ENCODE data around the gene C6orf89.

DNA sequence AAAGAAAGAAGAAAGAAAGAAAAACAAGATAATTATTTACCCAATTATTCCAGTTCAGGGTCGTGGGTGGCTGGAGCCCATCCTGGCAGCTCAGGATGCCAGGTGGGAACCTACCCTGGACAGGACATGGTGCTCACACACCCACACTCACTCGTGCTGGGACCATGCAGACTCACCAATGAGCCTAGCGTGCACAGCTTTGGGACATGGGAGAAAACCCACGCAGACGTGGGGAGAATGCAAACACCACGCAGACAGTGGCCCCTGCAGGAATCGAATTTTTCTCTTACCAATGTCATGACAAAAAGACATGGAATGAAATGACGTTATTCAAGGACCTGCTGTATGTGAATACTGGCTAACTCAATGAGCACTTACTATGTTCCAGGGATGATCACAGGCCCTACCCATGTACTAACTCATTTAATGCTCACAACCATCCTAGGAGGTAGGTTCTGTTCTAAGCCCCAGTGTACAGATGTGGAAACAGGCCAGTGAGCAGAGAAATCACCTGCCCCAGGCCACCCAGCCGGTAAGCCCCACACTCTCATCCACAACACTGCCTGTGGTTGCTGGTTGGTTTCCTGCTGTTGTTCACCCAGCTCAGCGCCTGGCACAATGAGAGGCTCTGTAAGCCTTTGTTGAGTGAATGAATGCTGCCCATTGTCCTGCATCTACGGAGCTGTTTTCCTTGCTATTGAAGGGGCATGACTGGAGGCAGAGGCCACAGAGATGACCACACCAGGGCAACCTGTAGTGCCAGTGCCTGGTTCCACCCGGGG lies 62.0 kb downstream of the C6orf89 start:
- TF ChIP-seq, protein P1, sequence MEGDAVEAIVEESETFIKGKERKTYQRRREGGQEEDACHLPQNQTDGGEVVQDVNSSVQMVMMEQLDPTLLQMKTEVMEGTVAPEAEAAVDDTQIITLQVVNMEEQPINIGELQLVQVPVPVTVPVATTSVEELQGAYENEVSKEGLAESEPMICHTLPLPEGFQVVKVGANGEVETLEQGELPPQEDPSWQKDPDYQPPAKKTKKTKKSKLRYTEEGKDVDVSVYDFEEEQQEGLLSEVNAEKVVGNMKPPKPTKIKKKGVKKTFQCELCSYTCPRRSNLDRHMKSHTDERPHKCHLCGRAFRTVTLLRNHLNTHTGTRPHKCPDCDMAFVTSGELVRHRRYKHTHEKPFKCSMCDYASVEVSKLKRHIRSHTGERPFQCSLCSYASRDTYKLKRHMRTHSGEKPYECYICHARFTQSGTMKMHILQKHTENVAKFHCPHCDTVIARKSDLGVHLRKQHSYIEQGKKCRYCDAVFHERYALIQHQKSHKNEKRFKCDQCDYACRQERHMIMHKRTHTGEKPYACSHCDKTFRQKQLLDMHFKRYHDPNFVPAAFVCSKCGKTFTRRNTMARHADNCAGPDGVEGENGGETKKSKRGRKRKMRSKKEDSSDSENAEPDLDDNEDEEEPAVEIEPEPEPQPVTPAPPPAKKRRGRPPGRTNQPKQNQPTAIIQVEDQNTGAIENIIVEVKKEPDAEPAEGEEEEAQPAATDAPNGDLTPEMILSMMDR (CRISPR knock-in tag; IDR thresholded peaks at IDR 0.05): no peak
- TF ChIP-seq TCF7 (IDR thresholded peaks at IDR 0.05; ENCODE audit: low read depth) (no peak), RFX1 (IDR thresholded peaks at IDR 0.05) (no peak), ZNF10 (CRISPR knock-in tag; IDR thresholded peaks at IDR 0.05; ENCODE audit: borderline replicate concordance, low read depth) (no peak), ZNF720 (CRISPR knock-in tag; IDR thresholded peaks at IDR 0.05) (no peak), STAG1 (CRISPR knock-in tag; IDR thresholded peaks at IDR 0.05) (no peak), FOSL2 (CRISPR knock-in tag; IDR thresholded peaks at IDR 0.05) (no peak), ZNF660 (CRISPR knock-in tag; IDR thresholded peaks at IDR 0.05; ENCODE audit: borderline replicate concordance, low read depth) (no peak), WIZ (CRISPR knock-in tag; IDR thresholded peaks at IDR 0.05) (no peak)
- TF ChIP-seq, protein P2, sequence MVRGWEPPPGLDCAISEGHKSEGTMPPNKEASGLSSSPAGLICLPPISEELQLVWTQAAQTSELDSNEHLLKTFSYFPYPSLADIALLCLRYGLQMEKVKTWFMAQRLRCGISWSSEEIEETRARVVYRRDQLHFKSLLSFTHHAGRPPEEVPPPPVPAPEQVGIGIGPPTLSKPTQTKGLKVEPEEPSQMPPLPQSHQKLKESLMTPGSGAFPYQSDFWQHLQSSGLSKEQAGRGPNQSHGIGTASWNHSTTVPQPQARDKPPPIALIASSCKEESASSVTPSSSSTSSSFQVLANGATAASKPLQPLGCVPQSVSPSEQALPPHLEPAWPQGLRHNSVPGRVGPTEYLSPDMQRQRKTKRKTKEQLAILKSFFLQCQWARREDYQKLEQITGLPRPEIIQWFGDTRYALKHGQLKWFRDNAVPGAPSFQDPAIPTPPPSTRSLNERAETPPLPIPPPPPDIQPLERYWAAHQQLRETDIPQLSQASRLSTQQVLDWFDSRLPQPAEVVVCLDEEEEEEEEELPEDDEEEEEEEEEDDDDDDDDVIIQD (CRISPR knock-in tag; IDR thresholded peaks at IDR 0.05; ENCODE audit: low read depth): no peak

All from HepG2 (cell line).